ENCODE data around the gene OSBPL10.

Gene OSBPL10

DNA sequence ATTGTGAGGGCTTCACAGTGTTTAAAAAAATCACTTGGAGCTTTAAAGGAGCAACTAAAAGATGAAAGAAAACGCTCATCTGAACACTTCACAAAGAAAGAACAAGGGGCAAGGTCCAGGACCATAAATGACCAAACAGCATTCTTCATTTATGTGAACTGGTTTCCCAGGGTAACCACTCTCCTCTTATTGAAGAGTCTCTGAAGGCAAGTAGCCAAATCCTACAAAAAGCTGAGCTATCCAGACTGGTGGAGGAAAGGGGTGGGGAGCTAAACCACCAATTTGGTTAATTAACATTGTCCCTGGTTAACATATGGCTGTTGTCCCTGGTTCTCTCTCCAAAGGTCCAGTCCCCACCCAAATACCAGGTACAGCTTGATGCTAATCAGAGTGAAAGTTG, 58.1 kb downstream of the OSBPL10 start:
- DNase-seq (ENCODE audit: low read depth): no peak

GRCh38 chr3:31921837-31922236, 59.2 kb downstream of the OSBPL10 start:
- DNase-seq (ENCODE audit: low read depth): no peak

DNA sequence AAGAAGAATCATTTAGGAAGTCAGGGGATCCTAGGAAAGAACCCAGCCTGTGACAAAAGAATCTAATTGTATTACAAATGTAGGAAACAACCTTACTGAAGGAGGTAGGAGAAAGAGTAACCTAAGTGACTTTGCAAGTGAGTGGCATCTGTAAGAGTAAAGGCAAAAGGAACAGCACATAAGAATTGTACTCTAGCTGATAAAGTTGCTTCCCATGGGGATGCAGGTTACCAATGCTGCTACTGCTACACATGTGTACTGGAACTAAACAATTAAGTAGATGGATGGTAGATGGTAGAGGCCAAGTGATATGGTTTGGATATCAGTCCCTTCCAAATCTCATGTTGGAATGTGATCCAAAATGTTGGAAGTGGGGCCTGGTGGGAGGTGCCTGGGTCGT, 60.8 kb downstream of the OSBPL10 start:
- no peak for DNase-seq (ENCODE audit: low read depth)

DNA sequence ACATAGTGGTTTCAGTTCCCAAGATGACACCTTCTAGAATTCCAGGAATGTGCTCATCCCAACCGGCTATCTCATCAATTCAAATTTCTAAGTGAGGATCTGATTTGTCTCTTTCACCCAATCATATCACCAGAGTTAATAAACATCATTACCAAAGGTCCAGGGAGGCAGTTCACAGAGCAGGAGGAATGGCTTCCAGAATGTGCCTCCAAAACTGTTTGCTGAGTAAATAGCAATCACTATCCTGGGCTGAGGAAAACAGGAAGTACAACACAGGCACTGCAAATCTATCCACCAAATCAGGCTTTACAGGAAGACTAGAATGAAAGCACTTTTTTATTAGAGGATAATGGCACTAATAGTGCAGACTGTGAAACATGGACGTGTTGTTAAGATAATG, 61.5 kb downstream of the OSBPL10 start:
- DNase-seq (ENCODE audit: low read depth): no peak

- DNase-seq (ENCODE audit: low read depth): no peak
Measured at GRCh38 chr3:31918179-31919150, 62.6 kb downstream of the OSBPL10 start.

- DNase-seq (ENCODE audit: low read depth): no peak
Measured at GRCh38 chr3:31917303-31918005, 63.6 kb downstream of the OSBPL10 start.

DNA sequence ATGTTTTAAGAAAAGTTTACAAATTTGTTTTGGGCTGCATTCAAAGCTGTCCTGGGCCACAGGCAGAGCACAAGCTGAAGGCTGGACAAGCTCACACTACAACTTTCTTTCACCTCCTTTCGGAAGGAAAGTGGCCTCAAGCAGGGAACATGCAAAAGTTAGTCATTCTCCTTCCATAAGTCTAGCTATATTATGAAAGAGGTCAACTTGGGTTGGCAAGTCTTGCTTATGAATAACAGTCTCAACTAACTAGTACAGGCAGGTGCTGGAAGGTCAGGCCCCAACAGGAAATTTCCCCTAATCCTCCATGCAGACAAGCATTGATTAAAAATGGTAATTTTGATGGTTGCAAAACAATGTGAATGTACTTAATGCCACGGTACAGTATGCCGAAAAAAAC, 69.4 kb downstream of the OSBPL10 start:
- no peak for DNase-seq (ENCODE audit: low read depth)

DNA sequence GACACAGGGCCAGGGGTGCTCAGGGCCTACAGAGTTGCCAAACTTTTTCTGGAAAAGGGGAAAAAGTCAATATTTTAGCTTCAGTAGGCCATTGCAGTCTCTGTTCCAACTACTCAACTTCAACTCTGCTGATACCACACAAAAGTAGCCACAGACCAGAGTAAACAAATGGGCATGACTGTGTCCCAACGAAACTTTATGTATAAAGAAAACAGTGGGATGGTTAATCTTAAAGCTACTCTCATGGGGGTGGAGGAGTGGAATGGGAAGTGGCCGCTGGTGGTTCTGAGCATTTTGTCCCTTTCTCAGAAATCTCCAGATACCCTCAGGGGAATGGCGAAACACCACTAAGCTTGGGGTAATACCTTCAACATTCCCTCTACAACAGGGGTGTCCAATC, 69.9 kb downstream of the OSBPL10 start:
- no peak for DNase-seq (ENCODE audit: low read depth)

DNA sequence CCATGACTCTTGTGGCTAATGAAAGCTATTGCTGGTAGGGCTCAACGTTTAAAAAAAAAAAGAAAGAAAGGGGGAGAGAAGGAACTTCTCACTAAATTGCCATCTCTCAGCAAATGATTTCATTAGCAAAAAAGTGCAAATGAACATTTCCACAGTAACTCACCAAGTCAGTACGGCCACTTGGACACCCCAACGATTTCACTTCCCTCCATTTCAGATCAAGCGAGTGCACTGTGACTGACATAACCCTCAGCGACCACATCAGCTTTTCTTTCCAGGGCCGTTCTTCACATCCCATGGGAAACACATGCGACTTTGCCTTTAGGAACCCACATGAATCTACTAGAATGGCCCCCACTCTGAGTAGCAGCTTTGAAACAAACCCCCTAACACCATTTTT, 71.6 kb downstream of the OSBPL10 start:
- no peak for DNase-seq (ENCODE audit: low read depth)

DNA sequence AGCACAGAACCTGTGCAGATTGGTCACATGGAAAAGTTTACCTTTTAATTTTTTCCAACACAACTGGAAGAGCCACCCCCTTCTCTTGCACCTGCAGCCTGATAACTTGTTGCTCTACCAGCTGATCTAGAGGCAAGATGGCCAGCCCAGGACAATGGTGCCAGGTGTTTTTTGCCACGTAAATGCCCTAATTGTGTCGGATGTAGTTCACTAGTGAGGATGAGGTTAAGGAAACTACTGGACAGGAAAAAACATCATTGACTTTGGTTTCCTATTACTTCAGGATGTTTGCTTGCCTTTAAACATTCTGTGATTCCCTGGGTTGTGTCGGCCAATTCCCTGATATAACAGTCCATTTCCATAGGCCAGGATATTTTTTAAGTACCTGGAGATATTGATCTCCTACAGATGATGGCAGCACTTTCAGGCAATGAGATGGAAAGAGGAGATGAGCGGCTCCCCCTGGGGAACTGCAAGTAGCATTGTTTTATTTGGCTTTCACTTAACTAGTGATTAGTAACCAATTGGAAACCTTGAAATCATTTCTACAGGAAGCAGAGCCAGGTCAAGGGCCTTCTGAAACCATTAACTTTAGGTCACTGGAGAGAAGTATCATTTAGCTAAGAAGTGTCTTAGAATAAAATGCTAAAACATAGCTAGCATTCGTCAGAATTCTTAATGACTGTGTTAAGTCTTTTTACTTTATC, 72.5 kb downstream of the OSBPL10 start:
- no peak for DNase-seq (ENCODE audit: low read depth)

DNA sequence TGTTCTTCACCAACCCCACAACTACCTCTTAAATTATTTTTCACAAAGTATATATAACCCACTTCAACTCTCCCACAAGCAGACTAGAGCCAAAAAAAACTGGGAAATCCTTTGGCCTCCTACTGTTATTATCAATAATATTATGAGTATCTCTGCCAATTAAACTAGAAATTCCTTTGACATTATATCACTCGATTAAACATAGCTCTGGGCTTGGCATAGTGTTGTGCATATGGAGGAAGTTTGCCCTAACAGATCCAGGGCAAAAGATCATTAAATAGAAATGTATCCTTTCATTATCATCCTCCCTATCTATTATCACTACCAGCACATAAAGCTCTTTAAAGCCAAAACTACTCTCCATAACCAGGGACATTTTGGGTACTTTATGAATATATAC, 74.9 kb downstream of the OSBPL10 start:
- DNase-seq (ENCODE audit: low read depth): no peak

DNA sequence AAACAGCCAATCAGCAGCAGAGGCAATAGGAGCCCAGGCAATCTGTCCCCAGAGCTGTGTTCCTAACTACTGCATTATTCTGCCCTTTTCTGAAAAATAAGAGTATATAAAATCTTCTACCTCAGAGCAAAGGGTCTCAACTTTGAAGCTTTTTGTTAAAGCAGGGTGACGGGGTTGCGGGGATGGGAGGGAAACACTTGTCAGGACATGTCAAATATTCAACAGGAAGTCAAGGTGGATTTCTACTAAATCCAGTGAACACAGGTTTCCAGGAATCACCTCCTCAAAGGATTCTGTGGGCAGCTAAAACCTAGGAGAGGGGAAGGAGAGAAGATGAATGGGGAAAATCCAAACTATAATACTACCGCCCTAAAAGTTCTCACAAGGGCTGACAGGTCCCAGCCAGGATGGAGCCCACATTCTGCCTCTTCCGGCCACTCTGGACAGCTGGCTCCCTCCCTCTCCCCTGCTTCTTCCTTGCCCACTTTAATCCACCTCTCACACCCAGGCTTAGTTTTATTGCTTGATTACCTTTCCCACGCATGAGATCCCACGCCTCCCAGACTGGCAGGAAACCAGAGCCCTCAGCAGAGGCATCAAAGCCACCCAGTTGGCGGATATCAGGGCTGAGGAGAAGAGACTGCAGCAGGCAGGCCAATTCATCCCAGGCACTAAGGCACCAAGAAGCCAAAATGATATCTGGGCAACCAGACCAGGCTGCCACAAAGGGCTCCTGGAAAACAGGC, 77.2 kb downstream of the OSBPL10 start:
- DNase-seq (ENCODE audit: low read depth): no peak

DNA sequence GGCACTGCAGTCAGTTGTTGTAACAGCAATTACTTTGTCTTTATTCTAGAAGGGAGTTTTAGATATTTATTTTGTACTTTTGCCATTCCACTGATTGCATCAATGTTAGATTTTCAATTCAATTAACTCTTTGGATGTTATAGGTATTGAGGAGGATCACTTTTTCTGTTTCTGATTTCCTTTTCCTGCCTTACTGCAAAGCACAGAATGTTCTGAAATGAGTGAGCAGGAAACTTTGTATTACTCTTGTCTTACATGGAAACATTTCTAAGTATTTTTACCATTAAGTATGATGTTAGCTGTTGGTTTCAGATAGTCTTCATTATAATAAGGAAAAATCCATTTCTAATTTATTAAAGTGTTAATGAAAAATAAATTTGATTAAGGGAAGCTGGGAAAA, 80.5 kb downstream of the OSBPL10 start:
- no peak for DNase-seq (ENCODE audit: low read depth)

DNA sequence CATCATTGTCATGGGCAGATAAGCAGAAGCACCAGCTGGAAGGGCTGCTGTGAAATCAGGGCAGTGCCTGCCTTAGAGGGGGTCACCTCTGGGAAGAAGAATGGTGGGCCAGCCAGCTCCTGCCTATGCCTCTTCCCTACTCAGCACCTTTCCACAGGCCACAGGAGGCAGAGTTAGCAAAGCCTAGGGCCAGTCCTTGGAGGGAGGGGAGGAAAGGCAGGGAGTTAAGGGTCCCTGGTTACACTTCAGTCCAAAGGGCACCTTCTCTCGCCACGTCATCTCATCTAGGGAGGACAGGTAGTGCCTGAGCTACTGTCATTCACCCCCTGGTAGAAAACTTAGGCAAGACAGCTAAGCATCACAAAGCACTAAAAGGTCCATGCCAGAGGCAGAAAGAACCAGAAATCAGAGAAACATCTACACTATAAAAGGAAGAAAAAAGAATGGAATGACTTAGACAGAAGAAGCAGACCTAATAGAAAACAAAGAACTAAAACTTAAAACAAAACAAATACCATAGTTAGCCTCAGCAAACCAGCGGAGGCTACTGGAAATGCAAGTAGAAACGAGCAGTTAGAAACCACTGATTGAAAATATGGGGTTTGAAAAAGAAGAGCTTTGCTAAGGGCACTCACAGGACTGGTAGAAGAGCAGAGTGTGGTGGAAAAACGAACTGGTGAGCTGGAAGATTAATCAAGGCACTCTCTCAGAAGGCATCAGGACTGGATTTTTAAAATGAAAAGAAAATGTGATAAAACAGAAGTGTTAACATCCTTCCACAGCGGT, 84.2 kb downstream of the OSBPL10 start:
- DNase-seq (ENCODE audit: low read depth): no peak

GRCh38 chr3:31896026-31896425, 85.0 kb downstream of the OSBPL10 start:
- no peak for DNase-seq (ENCODE audit: low read depth)

- DNase-seq (ENCODE audit: low read depth): no peak
Measured at GRCh38 chr3:31895471-31895870, 85.6 kb downstream of the OSBPL10 start.

- DNase-seq (ENCODE audit: low read depth): no peak
Measured at GRCh38 chr3:31892916-31893573, 88.0 kb downstream of the OSBPL10 start.

GRCh38 chr3:31892500-31892899, 88.6 kb downstream of the OSBPL10 start:
- DNase-seq (ENCODE audit: low read depth): no peak

DNA sequence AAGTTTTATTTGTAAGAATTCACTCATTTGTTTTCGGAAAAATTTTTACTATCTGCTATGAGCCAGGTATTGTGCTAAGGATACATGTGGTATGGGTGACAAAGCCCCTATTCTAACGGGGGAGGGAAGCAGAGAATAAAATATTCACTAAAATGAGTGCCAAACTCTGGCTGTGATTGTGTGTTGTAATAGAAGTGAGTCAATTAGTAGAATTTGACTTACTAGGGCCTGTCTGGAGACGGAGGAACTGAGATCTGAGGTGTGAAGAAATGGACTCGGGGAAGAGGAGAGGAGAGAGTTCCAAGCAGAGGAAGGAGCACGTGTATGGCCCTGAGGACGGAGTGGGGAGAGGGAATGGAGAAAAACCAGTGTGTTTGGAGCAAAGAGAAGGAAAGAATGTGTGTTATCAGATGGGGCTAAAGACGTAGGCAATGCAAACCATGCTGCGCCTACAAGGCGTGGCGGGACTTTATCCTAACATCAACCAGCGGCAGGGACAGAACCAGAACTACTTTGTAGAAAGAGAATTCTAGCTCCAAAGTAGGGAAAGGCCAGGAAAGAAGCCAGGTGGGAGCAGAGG, 89.1 kb downstream of the OSBPL10 start:
- no peak for DNase-seq (ENCODE audit: low read depth)

DNA sequence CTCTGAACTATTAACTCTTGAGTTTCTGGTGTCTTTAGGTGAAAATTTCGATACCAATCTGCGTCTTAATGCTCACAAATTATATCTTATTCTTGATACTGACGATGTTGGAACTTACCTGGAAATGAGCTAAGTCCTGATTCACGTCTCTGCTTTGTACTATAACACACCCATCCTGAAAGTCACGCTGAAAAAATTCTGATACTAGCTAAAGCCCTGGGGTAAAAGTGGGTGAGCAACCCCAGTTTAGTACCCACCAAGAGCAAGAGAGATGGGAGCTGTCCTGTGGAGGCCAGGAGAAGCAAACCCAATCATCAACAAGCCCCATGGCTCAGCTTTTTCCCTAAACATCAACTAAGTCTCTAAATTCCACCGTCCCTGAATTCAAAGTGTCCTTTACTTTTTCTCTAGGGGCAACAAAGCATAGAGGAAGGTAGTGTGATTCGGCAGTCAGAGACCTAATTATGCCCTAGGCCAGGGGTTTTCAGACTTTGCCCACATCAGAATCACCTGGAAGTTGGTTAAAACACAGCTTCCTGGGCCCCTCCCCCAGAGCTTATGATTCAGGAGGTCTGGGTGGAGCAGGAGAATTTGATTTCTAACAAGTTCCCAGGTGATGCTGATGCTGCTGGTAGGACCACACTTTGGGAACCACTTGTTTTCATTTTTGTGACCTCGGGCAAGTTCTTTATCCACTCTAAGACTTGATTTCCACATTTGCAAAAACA, 90.2 kb downstream of the OSBPL10 start:
- no peak for DNase-seq (ENCODE audit: low read depth)
